MM.1S (cell line): Measurements from ENCODE around the gene ADCY2.

ENCODE experiments used
- DNase-seq: peaks from one replicate; pipeline ENCODE4 v3.0.0-alpha.2; 2015
- H2AFZ ChIP-seq: fragments of 300-600 bp; sonication (generic); 2 replicates; pipeline ENCODE4 v1.6.0; 2016; ENCODE audit warnings: antibody characterized with exemption, low read length
- H3F3A ChIP-seq: fragments of 300-600 bp; sonication (generic); 2 replicates; pipeline ENCODE4 v1.6.1; 2016; ENCODE audit warnings: mild to moderate bottlenecking, antibody characterized with exemption, low read length, moderate library complexity, mixed read lengths; ENCODE audit not compliant: insufficient read depth
- H3K27ac ChIP-seq: fragments of 300-600 bp; sonication (generic); 2 replicates; pipeline ENCODE4 v1.5.1; 2016; ENCODE audit warnings: mild to moderate bottlenecking, low read length
- H3K27me3 ChIP-seq: fragments of 300-600 bp; sonication (generic); replicated peaks from 2 replicates; pipeline ENCODE4 v1.6.0; 2016; ENCODE audit warnings: low read length; ENCODE audit not compliant: insufficient read depth
- H3K36me3 ChIP-seq: fragments of 300-600 bp; sonication (generic); replicated peaks from 2 replicates; pipeline ENCODE4 v1.6.1; 2016; ENCODE audit warnings: mild to moderate bottlenecking, low read length, mixed read lengths; ENCODE audit not compliant: insufficient read depth
- H3K4me1 ChIP-seq: fragments of 300-600 bp; sonication (generic); 2 replicates; pipeline ENCODE4 v1.6.1; 2016; ENCODE audit warnings: low read length, mixed read lengths
- H3K4me2 ChIP-seq: fragments of 300-600 bp; sonication (generic); 2 replicates; pipeline ENCODE4 v1.6.0; 2016; ENCODE audit warnings: low read depth, low read length
- H3K4me3 ChIP-seq: fragments of 300-600 bp; sonication (generic); 2 replicates; pipeline ENCODE4 v1.5.1; 2016; ENCODE audit warnings: low read length, mixed read lengths
- H3K79me2 ChIP-seq: fragments of 300-600 bp; sonication (generic); 2 replicates; pipeline ENCODE4 v1.6.1; 2016; ENCODE audit warnings: mixed run types, low read length, mixed read lengths
- H3K9ac ChIP-seq: fragments of 300-600 bp; sonication (generic); 2 replicates; pipeline ENCODE4 v1.6.1; 2016; ENCODE audit warnings: low read length, mixed read lengths
- H3K9me2 ChIP-seq: fragments of 300-600 bp; sonication (generic); replicated peaks from 2 replicates; pipeline ENCODE4 v1.6.1; 2016; ENCODE audit warnings: mild to moderate bottlenecking, low read length, mixed read lengths; ENCODE audit not compliant: insufficient read depth
- H3K9me3 ChIP-seq: fragments of 300-600 bp; sonication (generic); replicated peaks from 2 replicates; pipeline ENCODE4 v1.6.1; 2016; ENCODE audit warnings: mild to moderate bottlenecking, low read length, mixed read lengths; ENCODE audit not compliant: insufficient read depth
- H4K20me1 ChIP-seq: fragments of 300-600 bp; sonication (generic); 2 replicates; pipeline ENCODE4 v1.6.1; 2016; ENCODE audit warnings: mild to moderate bottlenecking, low read length, moderate library complexity, mixed read lengths; ENCODE audit not compliant: insufficient read depth
- CTCF ChIP-seq: fragments of 300-600 bp; sonication (generic); IDR thresholded peaks from 2 replicates; pipeline ENCODE4 v1.5.1; 2016; ENCODE audit warnings: antibody characterized with exemption, low read length, mixed read lengths
- EZH2 ChIP-seq: fragments of 300-600 bp; sonication (generic); optimal IDR thresholded peaks from 2 replicates; pipeline ENCODE3; 2017; ENCODE audit warnings: low read depth, mild to moderate bottlenecking, antibody characterized with exemption, low read length, mixed read lengths
- EZH2phosphoT487 ChIP-seq: fragments of 300-600 bp; sonication (generic); IDR thresholded peaks from 2 replicates; pipeline ENCODE4 v1.6.1; 2018; ENCODE audit warnings: antibody characterized with exemption, low read length

Gene ADCY2

GRCh38 chr5:7589800-7590199 lies 193.9 kb downstream of the ADCY2 start:
- DNase-seq: no peak
- no peak overlapping the region for H3K4me3 ChIP-seq
- no peak overlapping the region for H2AFZ ChIP-seq
- no peak overlapping the region for H3K27ac ChIP-seq
- H3K4me2 ChIP-seq: no peak overlapping the region
- H3K36me3 ChIP-seq: no peaks in the 10 kb centered on the region
- H3K79me2 ChIP-seq: no peaks in the 10 kb centered on the region
- H4K20me1 ChIP-seq: no peaks in the 10 kb centered on the region
- H3K9ac ChIP-seq: no peak overlapping the region
- TF ChIP-seq CTCF (no peak), EZH2phosphoT487 (no peak), EZH2 (no peak)
- no peaks in the 10 kb centered on the region for H3K27me3 ChIP-seq
- H3K9me3 ChIP-seq: no peaks in the 10 kb centered on the region
- H3K4me1 ChIP-seq: no peaks in the 10 kb centered on the region
- no peaks in the 10 kb centered on the region for H3K9me2 ChIP-seq
- no peaks in the 10 kb centered on the region for H3F3A ChIP-seq

GRCh38 chr5:7592910-7593309 lies 197.0 kb downstream of the ADCY2 start:
- Histone ChIP-seq H3K36me3 (no peaks in the 10 kb centered on the region), H3K9me2 (no peaks in the 10 kb centered on the region), H3K4me2 (no peak overlapping the region), H3K27me3 (no peaks in the 10 kb centered on the region), H3K9me3 (no peaks in the 10 kb centered on the region), H4K20me1 (no peaks in the 10 kb centered on the region), H3K4me1 (no peaks in the 10 kb centered on the region), H3K4me3 (no peak overlapping the region), H2AFZ (no peak overlapping the region), H3F3A (no peaks in the 10 kb centered on the region), H3K9ac (no peak overlapping the region), H3K79me2 (no peaks in the 10 kb centered on the region), H3K27ac (no peak overlapping the region)
- TF ChIP-seq CTCF (peak; percentile 43), EZH2 (no peak), EZH2phosphoT487 (no peak)
- DNase-seq: peak; percentile 9

DNA sequence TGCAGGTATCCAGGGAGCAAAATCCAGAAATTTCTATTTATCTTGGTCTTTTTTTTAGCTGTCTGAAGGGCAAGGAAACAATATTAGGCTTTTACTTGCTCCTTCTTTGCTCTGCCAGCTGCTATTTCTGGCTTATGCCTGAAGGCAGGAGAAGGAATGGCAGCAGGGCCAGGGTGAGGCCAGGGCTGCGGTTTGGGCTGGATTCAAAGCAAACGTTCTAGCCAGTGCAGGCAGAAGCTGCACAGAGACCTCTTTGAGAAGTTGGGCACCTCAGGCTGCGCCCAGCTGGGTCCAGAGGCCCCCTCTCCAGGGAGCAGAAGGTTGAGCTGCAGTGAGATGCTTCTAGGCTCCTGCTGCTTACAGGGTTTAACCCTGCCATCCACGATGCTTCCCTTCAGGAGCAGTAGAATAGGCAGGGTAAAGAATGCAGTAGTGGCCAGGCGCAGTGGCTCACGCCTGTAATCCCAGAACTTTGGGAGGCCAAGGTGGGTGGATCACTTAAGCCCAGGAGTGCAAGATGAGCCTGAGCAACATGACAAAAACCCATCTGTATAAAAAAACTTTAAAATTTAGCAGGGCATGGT lies 201.2 kb downstream of the ADCY2 start:
- Histone ChIP-seq H3K9me2 (no peaks in the 10 kb centered on the region), H3F3A (no peaks in the 10 kb centered on the region), H3K9me3 (no peaks in the 10 kb centered on the region), H3K79me2 (no peaks in the 10 kb centered on the region), H3K27ac (no peak overlapping the region), H3K27me3 (no peaks in the 10 kb centered on the region), H3K36me3 (no peaks in the 10 kb centered on the region), H3K9ac (no peak overlapping the region), H3K4me1 (no peaks in the 10 kb centered on the region), H3K4me2 (no peak overlapping the region), H2AFZ (no peak overlapping the region), H3K4me3 (no peak overlapping the region), H4K20me1 (no peaks in the 10 kb centered on the region)
- no peak for DNase-seq
- TF ChIP-seq EZH2phosphoT487 (no peak), CTCF (no peak), EZH2 (no peak)
